SK-N-MC (cell line): Measurements from ENCODE around the gene PACS1.

Experiments
- EZH2 ChIP-seq: fragments of 200-600 bp; sonication (generic); IDR thresholded peaks from one replicate; pipeline ENCODE4 v1.6.1; 2017; ENCODE audit warnings: antibody characterized with exemption
- POLR2AphosphoS5 ChIP-seq: IDR thresholded peaks from 2 replicates; pipeline ENCODE4 v1.6.1; 2012; ENCODE audit warnings: mild to moderate bottlenecking, low read depth, low read length, borderline replicate concordance

- no peak for TF ChIP-seq EZH2
- TF ChIP-seq POLR2AphosphoS5, result no peak
Measured at GRCh38 chr11:66050581-66051231, 19.4 kb upstream of the PACS1 start.
